Left ventricle myocardium inferior (tissue), 1 donor: Measurements from ENCODE around the gene ELOVL6. TPM values are rescaled to one million over a fixed set of nuclear protein-coding genes. Genes with fewer than 3 reads are reported as not detected.

Experiments
- DNase-seq: peaks from one replicate; pipeline ENCODE4 v3.0.0-alpha.2; 2020
- H3K27ac ChIP-seq: fragments of 200-600 bp; replicated peaks from 2 replicates; pipeline ENCODE4 v1.8.0; 2021
- H3K27me3 ChIP-seq: fragments of 200-600 bp; 2 replicates; pipeline ENCODE4 v1.8.0; 2021; ENCODE audit warnings: low read depth
- H3K36me3 ChIP-seq: fragments of 200-600 bp; 2 replicates; pipeline ENCODE4 v1.8.0; 2021
- H3K4me1 ChIP-seq: fragments of 200-600 bp; 2 replicates; pipeline ENCODE4 v1.8.0; 2021
- H3K4me3 ChIP-seq: fragments of 200-600 bp; 2 replicates; pipeline ENCODE4 v1.8.0; 2021; ENCODE audit warnings: mild to moderate bottlenecking, moderate library complexity
- H3K9me3 ChIP-seq: fragments of 200-600 bp; replicated peaks from 2 replicates; pipeline ENCODE4 v1.8.0; 2021
- CTCF ChIP-seq: fragments of 200-600 bp; IDR thresholded peaks from 2 replicates; pipeline ENCODE4 v1.8.0; 2021; ENCODE audit warnings: antibody characterized with exemption, mild to moderate bottlenecking, borderline replicate concordance
- intact Hi-C: fragments of 100-400 bp; cut with micrococcal nuclease; formaldehyde crosslinking; loops from one replicate; pipeline ENCODE4 v1.11.0; 2022
- total RNA-seq: library from RNA; stranded (reverse); fragmentation: NEBNext Ultra II Directional; extraction: Animal tissue kit (Norgen Biotek cat#: 25700); gene quantifications from one replicate; pipeline ENCODE4 v1.2.1, GENCODE V29; 2021
- donor health status: DM: no; HTN: yes; CAD: no; lungs with severe emphysema.

ELOVL6 gene
- total RNA-seq, 1 donor from 2014 or later, result 2.6 TPM

DNA sequence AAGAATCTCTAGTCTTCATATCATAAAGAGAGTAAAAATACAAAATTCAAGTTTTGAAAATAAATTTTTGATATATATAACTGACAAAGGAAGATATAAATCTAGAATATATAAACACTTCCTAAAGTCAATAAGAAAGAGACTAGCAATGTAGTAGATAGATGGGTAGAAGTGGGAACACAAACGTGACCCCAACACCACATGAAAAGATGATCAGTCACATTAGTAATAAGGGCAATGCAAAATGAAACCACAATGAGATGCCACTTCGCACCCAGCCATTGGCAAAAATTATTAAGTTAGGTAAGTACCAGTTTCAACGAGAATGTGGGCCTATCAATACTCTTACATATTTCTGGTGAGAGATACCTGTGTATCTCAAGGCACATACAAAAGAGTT is 179.3 kb downstream of the ELOVL6 start:
- intact Hi-C loops, result no loop called here
- H3K4me3 ChIP-seq, result no peak overlapping the region
- H3K4me1 ChIP-seq, result no peaks in the 10 kb centered on the region
- TF ChIP-seq CTCF, result no peak
- no peak for DNase-seq
- H3K36me3 ChIP-seq, result no peaks in the 10 kb centered on the region
- no peaks in the 10 kb centered on the region for H3K27me3 ChIP-seq
- no peaks in the 10 kb centered on the region for H3K9me3 ChIP-seq
- H3K27ac ChIP-seq, result no peak overlapping the region

DNA sequence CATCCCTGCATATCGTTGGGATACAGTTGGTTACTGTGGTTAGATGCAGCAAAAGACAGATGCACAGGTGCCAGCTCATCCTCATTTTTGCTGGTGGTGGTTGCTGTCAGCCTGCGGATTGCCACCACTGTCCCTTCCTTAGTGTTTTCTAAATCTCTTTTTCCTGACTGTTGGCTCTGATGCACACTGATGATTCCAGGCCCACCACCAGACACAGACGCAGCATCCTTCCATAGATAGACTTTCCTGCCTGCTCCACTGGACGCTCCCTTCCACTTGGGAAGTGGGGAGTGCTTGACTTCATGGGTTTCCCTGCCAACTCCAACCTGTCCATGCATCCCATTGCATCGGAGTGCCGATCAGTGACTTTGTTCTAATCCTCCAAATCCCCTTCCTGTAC is 184.2 kb downstream of the ELOVL6 start:
- TF ChIP-seq CTCF, result no peak
- Histone ChIP-seq H3K9me3 (no peaks in the 10 kb centered on the region), H3K4me3 (no peak overlapping the region), H3K36me3 (peaks cover 5% of the 10 kb centered on the region), H3K4me1 (no peaks in the 10 kb centered on the region), H3K27me3 (no peaks in the 10 kb centered on the region), H3K27ac (no peak overlapping the region)
- intact Hi-C loops, result no loop called here
- DNase-seq, result no peak

DNA sequence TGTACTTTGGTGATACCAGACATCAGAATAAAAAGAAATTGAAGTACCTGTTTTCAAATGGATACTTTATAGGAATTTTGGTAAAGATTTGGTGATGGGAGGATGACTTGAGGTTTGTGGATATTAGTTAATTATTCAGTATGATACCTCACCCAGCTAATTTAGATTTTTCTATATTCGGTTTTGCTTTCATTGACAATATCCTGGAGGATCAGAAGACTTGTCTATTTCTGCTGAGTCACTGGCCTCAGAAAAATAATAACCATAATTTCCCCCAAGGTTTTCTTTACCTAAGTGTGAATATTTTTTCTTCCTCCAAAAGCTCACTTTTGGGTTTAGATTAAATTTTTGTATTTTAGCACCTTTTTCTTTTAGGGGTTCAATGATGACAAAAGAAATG is 185.5 kb downstream of the ELOVL6 start:
- TF ChIP-seq CTCF, result no peak
- H3K9me3 ChIP-seq, result no peaks in the 10 kb centered on the region
- H3K27me3 ChIP-seq, result no peaks in the 10 kb centered on the region
- H3K36me3 ChIP-seq, result peaks cover 5% of the 10 kb centered on the region
- H3K27ac ChIP-seq, result no peak overlapping the region
- intact Hi-C loops, result no loop called here
- H3K4me1 ChIP-seq, result peaks cover 6% of the 10 kb centered on the region
- no peak overlapping the region for H3K4me3 ChIP-seq
- no peak for DNase-seq

GRCh38 chr4:110010797-110011196 is 187.6 kb downstream of the ELOVL6 start:
- intact Hi-C loops, result no loop called here
- no peak for DNase-seq
- Histone ChIP-seq H3K4me1 (peaks cover 7% of the 10 kb centered on the region), H3K27me3 (no peaks in the 10 kb centered on the region), H3K9me3 (no peaks in the 10 kb centered on the region), H3K36me3 (peaks cover 5% of the 10 kb centered on the region), H3K4me3 (no peak overlapping the region), H3K27ac (no peak overlapping the region)
- TF ChIP-seq CTCF, result no peak

DNA sequence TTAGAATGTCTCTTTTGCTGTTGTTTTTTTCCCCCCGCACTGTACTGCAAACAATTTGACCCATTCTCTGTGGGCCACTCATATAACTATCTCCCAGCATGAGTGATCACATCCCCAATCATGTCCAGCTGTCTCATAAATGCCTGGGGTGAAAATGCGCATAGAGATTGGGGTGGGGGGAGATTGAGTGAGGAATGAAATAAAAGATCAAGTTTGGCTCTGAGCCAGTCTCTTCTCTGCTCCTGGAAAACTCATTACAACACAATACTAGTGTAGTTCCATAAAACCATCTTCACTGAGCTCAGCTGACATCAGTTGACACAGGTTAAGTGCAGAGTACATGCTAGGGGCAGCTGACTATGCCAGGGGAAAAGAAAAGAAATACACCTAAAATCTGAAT is 188.9 kb downstream of the ELOVL6 start:
- H3K4me1 ChIP-seq, result peaks cover 7% of the 10 kb centered on the region
- intact Hi-C loops, result loop anchor here (5.0 kb wide), 1 partner anchor 503 kb away; no protein-coding TSS in a partner anchor
- H3K9me3 ChIP-seq, result no peaks in the 10 kb centered on the region
- DNase-seq, result no peak
- no peak overlapping the region for H3K4me3 ChIP-seq
- H3K27me3 ChIP-seq, result no peaks in the 10 kb centered on the region
- H3K27ac ChIP-seq, result no peak overlapping the region
- peaks cover 5% of the 10 kb centered on the region for H3K36me3 ChIP-seq
- TF ChIP-seq CTCF, result no peak

- TF ChIP-seq CTCF, result no peak
- Histone ChIP-seq H3K27ac (no peak overlapping the region), H3K4me1 (peaks cover 7% of the 10 kb centered on the region), H3K4me3 (no peak overlapping the region), H3K27me3 (no peaks in the 10 kb centered on the region), H3K36me3 (peaks cover 5% of the 10 kb centered on the region), H3K9me3 (no peaks in the 10 kb centered on the region)
- no peak for DNase-seq
- intact Hi-C loops, result loop anchor here (5.0 kb wide), 1 partner anchor 504 kb away; no protein-coding TSS in a partner anchor
Observed at GRCh38 chr4:110008540-110008939, 189.9 kb downstream of the ELOVL6 start.
